NCI-H1092 treated with DMSO at 0.1 percent for 48 hours (cell line): ENCODE measurements around the gene CNGB1.
"Not testable (repeated sequence)": the region's sequence is repeated elsewhere in the genome, so short reads cannot be mapped to it uniquely, and the experiment has no call there.

ENCODE experiments used
- DNase-seq: peaks from one replicate; lab custom pipeline; 2025; lab: John Stamatoyannopoulos, UW

Gene CNGB1

DNA sequence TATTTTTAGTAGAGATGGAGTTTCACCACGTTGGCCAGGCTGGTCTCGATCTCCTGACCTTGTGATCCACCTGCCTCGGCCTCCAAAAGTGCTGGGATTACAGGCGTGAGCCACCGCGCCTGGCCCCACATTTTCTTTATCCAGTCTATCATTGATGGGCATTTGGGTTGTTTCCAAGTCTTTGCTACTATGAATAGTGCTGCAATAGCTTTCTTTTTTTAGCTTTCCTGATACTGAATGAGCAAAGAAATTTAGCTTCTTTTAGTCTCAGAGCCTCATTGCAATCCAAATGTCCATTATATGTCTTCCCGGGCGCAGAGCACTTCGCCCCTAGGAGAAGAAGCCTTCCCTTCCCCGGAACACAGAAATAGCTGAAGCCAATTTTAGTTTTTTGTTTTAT is 112.9 kb downstream of the CNGB1 start:
- DNase-seq: not testable (repeated sequence)

DNA sequence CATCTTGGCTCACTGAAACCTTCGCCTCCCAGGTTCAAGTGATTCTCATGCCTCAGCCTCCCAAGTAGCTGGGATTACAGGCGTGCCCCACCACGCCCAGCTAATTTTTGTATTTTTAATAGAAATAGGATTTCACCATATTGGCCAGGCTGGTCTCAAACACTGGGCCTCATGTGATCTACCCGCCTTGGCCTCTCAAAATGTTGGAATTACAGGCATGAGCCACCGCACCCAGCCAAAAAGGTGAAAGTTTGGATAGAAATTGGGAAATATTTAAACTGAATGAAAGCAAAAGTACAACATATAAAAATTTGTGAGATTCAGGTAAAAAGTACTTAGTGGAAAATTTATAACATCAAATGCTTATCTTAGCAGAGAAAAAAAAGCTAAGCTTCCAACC is 115.7 kb downstream of the CNGB1 start:
- DNase-seq: no peak

DNA sequence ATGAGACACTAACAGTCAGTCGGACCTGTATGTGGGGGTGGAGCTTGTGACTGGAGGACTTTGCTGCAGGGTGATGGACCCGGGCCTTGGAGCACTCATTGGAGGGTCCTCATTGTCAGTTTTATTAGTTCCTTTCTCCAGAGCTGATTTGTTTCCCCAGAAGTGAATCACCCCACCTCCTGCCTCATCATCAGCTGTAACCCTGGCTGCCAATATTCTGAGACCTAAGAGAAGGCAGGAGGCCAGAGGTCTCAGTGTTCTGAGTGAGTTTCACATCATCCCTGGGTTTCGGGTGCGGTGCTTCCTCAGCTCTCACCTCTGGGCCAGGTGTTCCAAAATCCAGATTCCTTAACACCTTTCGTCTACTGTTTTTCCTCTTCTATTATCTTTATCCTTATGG is 118.7 kb downstream of the CNGB1 start:
- DNase-seq: no peak

DNA sequence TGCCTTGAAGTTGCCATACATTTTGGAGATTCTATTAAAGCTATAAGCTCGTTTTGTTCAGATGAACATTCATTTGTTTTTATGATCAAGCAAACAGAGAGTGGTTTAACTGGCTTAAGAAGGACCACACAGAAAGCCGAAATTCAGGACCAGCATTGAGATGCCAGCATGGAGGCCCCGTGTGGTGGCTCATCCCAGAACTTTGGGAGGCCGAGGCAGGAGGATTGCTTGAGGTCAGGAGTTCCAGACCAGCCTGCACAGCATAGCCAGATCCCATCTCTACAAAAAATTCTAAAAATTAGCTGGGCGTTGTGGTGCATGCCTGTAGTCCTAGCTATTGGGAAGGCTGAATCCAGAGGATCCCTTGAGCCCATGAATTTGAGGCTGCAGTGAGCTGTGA is 122.7 kb downstream of the CNGB1 start:
- no peak for DNase-seq

DNA sequence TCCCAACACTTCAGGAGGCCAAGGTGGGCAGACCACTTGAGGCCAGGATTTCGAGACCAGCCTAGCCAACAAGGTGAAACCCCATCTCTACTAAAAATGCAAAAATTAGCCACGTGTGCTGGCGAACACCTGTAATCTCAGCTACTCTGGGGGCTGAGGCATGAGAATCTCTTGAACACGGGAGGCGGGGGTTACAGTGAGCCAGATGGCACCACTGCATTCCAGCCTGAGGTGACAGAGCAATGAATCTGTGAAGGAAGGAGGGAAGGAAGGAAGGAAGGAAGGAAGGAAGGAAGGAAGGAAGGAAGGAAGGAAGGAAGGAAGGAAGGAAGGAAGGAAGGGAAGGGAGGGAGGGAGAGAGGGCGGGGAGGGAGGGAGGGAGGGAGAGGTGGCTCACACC is 124.0 kb downstream of the CNGB1 start:
- DNase-seq: not testable (repeated sequence)

DNA sequence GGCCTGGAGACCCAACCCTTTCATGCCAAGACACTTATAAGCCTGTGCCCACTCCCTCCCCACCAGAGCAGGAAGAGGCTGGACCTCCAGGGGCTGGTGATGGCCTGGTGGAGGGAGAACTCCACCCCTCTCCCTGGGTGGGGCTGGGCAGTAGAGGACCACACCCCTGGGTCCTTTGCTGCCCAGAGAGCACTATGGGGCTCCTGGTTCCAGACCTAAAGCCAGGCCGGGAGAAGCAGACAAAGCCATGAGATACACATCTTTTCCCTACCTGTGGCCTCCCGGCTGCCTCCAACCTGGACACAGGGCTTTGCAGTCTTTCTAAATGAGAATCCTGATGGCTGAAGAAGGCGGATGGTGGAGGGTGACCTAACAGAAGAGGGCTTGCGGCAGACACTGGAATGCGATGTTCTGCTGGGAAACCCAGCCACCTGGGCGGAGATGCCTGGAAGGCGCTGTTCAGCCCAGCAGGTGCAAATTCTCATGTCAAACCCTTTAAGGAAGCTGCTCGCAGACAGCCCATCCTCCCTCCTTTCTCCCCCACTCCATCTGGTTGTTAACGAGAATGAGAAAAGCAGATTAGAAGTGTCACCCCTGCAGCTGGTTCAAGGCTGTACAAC is 124.7 kb downstream of the CNGB1 start:
- DNase-seq: no peak

DNA sequence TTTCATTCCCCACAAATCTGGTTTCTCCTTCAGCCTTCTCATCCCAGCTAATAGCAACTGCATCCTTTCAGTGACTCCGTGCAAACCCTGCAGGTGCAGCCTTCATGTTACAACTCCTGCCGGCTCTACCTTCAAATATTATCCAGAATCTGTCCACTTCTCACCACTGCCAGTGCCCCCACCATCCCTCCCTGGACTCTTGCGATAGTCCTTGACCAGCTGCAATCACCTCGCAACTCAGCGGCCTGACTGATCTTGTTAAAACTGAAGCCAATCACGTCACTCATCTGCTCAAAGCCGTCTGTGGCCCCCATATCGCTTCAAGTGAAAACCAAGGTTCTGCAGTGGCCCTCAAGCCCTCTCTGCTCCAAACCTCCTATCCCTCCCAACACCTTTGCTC is 125.8 kb downstream of the CNGB1 start:
- DNase-seq: no peak

DNA sequence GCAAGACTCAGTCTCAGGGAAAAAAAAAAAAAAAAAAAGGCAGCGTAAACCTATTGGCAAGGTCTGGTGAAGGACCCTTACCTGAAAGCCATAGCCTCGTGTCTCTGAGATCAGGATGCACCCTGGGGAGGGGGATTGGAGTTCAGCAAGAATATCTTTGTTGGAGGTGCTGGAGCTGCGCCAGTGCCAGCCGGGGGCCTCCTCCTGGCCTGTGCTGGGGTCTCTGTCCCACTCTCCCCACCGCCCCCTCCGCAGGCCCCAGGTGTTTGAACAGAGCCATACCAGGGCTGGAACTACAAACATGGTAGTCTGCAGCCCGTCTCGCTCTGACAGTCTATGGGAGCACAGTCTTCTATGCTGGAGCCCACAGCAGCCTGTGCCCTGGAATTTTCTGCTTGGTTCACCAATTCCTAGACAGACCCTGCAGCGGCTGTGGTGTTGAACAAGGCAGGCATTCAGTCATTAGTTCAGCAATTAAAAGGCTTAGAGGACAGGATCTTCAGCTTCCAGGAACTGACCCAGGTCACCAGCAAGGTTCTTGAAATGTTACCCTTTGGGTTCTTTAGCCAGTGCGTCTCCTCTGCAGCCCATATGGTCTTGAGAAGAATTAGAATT is 126.4 kb downstream of the CNGB1 start:
- no peak for DNase-seq

DNA sequence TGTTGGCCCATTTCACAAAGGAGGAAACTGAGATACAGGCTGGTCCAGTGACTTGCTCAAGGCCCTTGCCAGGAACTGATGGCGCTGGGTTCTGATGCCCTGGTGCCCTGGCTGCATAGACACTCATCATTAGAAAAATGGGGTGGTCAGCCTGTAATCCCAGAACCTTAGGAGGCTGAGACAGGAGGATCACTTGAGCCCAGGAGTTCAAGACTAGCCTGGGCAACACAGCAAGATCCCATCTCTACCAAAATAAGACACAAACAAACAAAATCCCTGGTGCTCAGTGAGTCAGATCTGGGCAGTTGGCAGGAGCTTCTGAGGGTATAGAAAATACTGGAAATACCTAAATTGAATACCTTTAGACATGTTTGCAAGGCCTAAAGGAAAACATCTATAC is 127.5 kb downstream of the CNGB1 start:
- no peak for DNase-seq

DNA sequence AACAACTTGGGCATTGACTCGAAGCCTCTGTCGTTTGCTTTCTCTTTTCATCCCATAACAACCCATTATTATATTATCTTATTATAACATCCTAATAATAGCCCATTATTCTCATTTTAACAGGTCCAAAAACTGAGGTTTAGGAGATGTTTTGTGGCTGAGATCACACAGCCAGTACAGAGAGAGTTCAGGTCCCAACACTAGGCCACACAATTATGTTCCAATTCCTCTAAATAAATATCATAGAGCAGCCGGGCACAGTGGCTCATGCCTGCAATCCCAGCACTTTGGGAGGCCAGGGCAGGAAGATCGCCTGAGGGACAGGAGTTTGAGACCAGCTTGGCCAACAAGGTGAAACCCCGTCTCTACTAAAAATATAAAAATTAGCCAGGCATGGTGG is 128.3 kb downstream of the CNGB1 start:
- no peak for DNase-seq

DNA sequence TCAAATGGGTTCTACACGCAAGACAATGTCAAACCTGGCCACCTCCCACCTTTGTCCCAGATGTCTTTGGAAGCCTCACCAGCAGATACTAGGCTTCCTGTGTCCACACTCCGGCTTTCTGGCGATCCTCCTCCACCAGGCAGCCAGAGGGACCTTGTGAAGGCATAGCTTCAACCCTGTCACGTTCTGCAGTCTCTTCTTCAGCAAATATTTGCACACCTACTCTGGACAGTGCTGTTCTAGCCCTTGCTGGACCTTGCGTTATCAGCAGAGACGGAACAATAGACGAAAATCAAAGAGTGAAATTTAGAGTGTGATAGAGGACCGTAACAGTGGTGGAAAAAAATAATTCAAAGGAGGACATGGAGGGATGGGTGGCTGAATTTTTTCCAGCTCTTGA is 130.1 kb downstream of the CNGB1 start:
- DNase-seq: no peak

DNA sequence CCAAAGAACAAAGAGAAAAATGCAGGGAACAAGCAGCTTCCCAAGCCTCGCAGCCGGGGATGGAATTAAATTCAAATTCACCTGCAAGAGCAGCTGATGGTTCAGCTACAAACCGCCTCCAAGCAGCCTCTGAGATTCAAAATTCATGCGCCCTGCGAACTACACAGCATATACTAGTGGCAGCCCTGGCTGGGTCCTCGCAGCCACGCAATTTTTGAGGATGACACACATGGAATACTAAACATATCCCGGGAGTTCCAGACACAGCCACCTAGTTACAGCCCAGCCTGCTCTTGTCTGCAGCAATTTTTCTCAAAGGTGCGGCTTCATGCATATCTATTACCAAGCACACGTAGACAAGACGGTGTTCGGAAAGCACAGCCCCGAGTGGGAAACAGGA is 132.8 kb downstream of the CNGB1 start:
- no peak for DNase-seq

DNA sequence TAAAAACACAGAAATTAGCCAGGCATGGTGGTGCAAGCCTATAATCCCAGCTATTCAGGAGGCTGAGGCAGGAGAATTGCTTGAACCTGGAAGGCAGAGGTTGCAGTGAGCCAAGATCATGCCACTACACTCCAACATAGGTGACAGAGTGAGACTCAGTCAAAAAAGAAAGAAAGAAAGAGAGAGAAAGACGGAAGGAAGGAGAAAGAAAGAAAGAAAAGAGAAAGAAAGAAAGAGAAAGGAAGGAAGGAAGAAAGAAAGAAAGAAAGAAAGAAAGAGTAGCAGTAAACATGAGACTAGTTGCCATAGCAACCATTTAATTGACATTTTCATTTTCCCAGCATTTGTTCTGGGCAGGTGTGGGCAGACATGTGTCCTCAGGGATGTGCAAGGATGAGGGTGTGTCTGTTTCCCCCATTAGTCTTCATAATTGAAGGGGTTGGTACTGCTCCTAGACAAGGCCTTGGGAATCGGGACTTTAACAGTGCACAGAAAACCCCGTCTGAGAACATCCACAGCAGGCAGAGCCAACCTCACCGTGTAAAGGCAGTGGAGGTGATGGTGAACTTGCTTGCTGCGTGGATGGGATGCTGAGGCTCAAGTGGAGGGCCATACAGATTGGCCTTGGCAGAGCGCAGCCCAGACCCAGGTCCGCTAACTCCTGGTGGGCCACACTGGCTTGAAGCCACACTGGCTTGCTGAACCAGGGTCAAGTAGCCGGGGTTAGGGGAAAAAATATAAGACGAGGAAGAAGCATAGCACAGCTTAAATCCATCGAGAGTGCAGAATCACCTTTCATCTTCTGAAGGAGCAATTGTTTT is 133.4 kb downstream of the CNGB1 start:
- no peak for DNase-seq

DNA sequence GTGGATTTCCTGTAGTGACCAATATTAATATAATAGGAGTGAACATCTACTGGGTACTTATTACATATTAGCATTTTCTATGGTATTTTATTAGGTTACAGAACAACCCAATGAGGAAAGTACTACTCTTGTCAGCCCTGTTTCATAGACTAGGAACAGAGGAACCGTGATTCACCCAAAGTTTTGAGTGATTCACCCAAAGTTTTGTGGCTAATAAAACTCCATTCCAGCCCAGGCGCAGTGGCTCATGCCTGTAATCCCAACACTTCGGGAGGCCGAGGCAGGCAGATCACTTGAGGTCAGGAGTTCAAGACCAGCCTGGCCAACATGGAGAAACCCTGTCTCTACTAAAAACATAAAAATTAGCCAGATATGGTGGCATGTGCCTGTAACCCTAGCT is 135.5 kb downstream of the CNGB1 start:
- not testable (repeated sequence) for DNase-seq

DNA sequence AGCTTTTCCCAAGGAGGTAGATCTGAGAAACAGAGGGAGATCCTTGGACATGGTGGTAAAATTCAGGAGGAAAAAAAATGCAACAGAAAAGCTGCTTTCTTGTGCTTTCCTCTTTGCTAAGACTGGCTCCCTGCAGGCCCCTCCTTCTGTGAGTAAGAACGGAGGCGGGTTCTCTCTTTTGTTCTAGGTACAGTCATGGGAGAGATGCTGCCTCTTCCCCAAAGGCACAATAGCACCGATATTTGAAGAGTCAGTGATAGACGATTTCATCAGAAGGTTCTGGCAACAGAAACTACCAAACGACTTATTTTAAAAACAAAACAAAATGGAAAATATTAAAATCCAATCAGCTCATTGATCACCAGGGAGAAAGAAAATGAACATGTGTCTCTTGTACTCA is 136.0 kb downstream of the CNGB1 start:
- DNase-seq: no peak
